Dedifferentiated amniotic fluid mesenchymal stem cell (primary cell): ENCODE data around the gene JMJD1C.
A peak's percentile ranks its signal among the peaks of the same experiment; 100 is the strongest.
"Not testable (repeated sequence)": the region's sequence is repeated elsewhere in the genome, so short reads cannot be mapped to it uniquely, and the experiment has no call there.

Source experiments
- DNase-seq: peaks from one replicate; pipeline ENCODE4 v3.0.0-alpha.2; 2016; ENCODE audit errors: extremely low spot score

JMJD1C gene

GRCh38 chr10:63292847-63293246 lies 172.9 kb downstream of the JMJD1C start:
- DNase-seq: not testable (repeated sequence)

- DNase-seq: no peak
Observed at GRCh38 chr10:63288170-63288569, 177.6 kb downstream of the JMJD1C start.

DNA sequence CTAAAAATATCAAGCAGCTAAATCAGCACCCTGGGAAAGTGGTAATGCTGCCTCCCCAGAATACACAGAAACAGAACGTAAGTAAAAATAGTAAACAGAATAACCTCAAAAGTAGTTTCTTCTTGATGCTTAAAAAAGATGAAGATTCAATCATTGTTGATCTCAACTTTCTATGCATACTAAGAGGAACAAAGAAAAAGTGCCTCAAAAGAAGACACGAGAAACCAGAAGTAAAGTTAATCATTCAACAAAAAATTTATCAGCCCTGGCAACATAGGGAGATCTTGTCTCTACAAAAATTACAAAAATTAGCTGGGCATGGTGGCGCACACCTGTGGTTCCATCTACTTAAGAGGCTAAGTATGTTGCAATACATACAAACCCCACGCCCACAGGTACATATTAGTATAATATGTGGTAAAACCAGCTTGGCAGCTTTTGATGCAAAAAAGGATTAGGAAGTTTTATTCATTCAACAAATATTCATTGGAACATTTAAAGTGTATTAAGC lies 179.0 kb downstream of the JMJD1C start:
- DNase-seq: no peak

DNA sequence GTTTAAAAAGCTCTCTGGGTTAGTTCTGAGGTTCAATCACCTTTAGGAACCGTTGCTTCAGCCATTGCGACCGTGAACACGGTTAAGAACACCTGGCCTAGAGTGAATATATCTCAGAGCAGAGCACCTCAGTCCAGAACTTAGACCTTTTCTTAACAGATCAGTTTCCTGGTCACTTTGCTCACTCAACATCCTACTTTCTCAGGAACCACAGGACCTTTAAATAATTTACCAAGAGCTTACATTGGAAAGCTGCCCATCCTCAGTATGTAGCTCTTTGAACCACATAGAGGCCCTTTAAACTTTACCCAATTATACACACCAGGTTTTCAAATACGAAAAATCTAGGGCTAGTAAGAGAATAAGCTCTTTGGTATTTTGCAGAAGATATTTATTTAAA lies 179.4 kb downstream of the JMJD1C start:
- DNase-seq: no peak

- DNase-seq: not testable (repeated sequence)
Observed at GRCh38 chr10:63283901-63284300, 181.9 kb downstream of the JMJD1C start.

GRCh38 chr10:63283093-63283492 lies 182.7 kb downstream of the JMJD1C start:
- DNase-seq: no peak

- DNase-seq: no peak
Observed at GRCh38 chr10:63281967-63282366, 183.8 kb downstream of the JMJD1C start.

DNA sequence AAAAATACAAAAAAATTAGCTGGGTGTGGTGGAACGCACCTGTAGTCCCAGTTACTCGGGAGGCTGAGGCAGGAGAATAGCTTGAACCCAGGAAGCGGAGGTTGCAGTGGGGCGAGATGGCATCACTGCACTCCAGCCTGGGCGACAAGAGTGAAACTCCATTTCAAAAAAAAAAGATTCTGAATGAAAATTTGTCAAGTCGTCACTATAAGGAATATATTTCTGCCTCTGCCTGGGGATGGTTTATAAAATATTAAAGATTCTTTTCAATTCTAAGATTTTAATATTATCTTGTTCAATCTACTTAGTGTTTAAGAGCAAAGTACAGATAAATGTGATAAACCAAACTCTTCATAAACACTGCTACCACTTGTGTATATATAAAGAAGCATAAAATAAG lies 185.4 kb downstream of the JMJD1C start:
- no peak for DNase-seq

- DNase-seq: no peak
Observed at GRCh38 chr10:63275094-63275493, 190.7 kb downstream of the JMJD1C start.

GRCh38 chr10:63273577-63273976 lies 192.2 kb downstream of the JMJD1C start:
- no peak for DNase-seq

DNA sequence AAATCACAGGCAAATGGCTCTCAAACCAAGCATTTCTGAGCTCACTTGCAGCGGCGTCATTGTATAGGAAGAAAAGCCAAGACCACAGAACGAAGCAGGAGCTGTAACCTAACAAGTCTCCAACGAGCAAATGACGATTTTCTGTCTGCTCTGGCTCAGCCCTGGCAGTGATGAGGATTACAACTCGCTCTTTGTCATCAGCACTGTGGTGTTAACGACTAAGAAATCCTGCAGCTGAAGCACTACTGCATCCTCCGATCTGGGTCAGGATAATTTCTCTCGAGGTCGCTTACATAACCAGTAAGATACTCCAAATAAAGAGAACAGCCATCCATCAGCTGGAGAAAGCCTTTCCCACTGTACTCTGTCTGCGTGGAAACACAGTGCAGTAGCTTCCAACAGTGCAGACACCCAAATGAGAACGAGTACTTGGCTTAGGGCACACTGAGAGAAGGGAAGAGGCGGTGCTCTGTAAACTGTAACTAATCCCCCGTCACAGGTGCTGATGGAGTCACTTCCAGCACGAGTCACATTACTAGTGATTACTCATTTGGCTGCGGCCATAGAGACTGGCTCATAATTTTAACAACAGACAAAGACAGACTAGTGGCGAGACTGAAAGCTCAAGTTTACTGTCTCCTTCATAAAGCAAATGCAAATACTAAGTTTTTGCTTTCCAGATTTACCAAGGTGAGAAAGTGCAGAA lies 196.8 kb downstream of the JMJD1C start:
- DNase-seq: peak; percentile 92

DNA sequence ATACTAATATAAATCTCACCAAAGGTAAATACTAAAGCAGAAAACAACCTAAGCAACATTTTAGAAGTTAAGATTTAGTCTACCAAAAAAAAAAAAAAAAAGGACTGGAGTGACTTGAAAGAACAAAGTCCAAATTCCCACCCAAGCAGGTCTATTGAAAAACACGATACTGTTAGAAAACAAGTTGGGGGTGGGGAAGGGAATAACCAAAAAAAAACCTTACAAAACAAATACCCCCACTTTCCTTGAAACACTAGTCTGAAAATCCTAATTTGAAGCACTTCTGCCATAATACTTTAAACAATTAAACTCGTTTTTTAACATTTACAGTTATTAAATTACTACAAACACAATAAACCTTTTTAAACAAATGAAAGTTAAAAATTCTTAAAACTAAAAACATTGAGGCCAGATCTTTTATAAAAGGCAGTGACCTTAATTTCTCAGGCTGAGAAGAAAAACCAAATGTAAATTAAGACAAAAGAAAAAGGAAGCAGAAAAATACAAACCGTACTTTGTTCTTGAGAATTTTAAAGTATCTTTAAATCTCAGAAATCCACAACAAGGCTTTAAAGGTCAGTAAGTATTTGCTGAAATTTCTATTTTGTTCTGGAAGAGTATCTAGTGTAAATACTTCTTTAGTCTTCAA lies 197.5 kb downstream of the JMJD1C start:
- no peak for DNase-seq

DNA sequence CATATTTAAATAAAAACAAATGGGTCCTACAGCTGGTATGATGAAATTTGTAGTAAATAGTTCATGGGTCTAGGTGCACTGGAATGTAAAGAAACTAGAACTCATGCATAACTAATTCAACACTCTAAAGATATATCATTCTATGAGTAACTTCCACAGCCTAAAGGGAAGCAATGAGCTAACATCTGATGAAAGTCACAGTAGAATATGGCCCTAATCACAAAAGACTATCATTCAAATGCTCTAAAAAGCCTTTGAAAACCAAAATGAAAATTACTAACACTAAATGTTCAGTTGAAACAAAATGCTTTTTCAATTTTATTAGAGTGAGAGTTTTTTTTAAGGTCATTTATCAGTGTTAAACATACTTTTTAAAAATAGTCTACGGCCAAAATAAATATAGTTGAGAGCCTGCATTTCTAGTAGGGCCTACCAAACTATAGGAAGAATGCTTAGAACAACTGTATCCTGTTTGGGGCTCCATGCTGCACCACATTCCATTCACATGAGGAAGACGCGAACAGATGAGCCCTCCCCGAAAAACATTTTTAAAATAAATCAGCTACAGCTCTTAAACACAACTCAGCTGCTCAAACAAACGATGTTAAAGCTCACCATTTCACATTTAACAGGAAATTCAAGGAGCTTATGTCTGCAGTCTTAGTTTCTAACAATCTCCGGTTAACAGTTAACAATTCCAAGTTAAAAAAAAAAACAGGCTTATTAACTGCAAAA lies 198.2 kb downstream of the JMJD1C start:
- peak; percentile 89 for DNase-seq

DNA sequence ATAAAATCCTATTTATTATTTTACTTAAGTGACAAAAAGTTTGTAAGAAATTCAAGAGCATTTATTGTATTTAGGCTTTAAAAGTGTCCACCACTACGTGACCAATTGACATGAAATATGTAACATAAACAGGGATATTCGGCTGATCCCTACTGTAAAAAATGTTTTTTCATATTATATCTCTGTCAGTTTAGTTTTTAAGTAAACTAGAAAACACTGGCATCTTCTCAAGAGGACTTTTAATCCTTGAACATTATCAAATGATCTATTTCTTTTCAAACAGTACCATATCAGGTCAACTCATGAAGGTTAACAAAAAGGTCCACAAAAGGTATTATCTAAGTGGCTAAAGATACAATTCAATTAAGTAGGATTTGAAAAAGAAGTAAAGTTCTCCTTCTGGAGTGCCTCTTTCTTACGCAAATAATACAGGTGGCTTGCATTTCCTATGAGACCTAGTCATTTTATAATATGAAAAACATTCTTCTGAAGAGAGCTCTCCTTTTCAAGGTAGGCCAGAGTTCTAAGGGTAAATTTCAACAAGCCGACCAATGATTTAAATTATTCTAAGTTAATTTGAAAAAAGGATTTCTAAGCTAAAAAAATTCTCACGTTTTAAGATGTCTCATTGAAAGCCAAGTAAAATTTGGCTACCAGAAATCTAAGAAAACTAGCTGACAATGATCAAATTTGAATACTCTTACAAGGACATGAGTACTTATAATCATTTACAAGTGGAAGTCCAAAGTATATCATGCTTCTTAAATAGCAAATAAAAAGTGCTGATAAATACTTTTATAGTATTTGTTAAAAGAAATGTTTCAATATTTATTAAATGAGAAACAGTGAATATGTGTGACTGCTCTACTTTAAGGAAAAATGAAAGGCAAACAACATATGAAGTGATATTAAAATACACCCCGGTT lies 199.1 kb downstream of the JMJD1C start:
- no peak for DNase-seq

DNA sequence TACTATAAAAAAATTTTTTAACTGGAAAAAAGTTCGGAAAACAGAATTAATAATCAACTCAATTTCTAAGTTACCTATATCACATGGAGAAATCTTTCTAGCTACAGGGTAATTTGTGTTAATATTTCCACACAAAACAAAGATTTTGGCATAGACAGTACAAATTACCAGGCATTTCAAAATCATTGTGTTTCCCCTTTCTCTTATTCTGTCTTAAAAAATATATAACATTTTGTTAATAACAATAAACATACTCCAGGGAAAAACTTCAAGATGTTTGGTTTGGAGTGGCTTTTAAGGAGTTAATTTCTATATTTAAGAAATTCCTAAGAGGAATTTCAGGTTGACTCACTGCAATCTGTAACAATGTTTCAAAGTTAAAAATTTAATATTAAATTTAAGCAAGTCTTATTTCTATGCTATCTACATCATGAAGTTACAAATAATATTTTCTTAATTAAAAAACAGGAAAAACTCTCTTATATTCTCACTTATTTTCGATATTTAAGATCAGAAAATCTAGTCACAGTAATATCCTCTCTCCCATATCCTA lies 200.0 kb downstream of the JMJD1C start:
- DNase-seq: no peak

- peak; percentile 47 for DNase-seq
Observed at GRCh38 chr10:63265222-63265617, 200.6 kb downstream of the JMJD1C start.

- DNase-seq: no peak
Observed at GRCh38 chr10:63264617-63265221, 201.1 kb downstream of the JMJD1C start.

GRCh38 chr10:63262430-63263073 lies 203.2 kb downstream of the JMJD1C start:
- no peak for DNase-seq

DNA sequence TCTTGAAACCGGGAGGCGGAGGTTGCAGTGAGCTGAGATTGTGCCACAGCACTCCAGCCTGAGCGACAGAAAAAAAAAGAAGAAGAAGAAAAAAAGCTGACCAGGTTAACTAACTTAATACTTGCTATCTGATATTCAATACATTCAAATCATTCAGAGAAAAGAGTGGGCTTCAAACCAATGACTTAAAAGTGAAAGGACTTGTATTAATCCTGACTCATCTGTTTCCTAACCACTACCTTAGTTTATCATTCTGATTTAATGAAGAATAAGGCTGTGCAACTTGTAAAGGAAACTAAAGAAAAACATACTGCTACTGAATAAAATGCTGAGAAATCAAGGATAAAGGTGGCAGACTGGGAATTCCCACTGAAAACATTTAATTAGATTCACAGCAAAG lies 204.3 kb downstream of the JMJD1C start:
- DNase-seq: no peak

GRCh38 chr10:63260860-63261251 lies 204.9 kb downstream of the JMJD1C start:
- DNase-seq: no peak
